ENCODE results near the gene ABCA3. TPM values are rescaled to one million over a fixed set of nuclear protein-coding genes. Genes with fewer than 3 reads are reported as not detected.

The ABCA3 gene
- total RNA-seq, 1 donor from 2014 or later: 3.1 TPM

DNA sequence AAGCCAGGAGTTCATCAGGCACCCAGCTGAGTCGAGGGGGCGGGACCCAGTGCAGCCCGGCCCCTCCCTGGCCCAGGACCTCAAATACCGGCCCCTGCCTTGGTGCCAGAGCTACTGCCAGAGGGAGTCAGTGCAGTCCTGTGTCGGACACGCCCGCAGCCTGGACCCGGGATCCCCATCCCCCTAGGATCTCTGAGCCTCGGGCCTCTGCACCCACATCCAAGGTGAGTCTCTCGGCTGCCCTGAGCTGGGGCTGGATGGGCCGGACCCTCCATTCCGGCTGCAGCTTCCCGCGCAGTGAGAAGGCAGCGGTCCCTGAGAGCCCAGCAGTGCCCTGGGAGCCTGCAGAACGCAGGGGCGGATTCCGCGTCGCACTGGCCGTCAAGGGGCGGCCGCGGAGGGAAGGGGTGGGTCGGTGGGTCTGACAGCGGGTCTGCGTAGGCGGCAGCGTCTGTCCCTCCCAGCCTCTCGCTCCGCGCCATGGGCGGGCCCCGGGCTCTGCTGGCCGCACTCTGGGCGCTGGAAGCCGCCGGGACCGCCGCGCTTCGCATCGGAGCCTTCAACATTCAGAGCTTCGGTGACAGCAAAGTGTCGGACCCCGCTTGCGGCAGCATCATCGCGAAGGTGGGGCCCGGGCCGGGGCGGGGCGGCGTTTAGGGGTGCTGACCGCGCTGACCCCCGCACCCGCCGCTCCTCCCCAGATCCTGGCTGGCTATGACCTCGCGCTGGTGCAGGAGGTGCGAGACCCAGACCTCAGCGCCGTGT lies 104.0 kb downstream of the ABCA3 start, which contains the start of gene DNASE1L2:
DNASE1L2 (plus strand) TSS at position 108 of the 765 bp plus-strand sequence; CDS start at position 481, 373 bp downstream.
- no peak for ATAC-seq (ENCODE audit: low read depth)
- POLR2A ChIA-PET: no interaction called here

GRCh38 chr16:2235695-2236336 lies 104.7 kb downstream of the ABCA3 start:
- TF ChIP-seq, protein P1, sequence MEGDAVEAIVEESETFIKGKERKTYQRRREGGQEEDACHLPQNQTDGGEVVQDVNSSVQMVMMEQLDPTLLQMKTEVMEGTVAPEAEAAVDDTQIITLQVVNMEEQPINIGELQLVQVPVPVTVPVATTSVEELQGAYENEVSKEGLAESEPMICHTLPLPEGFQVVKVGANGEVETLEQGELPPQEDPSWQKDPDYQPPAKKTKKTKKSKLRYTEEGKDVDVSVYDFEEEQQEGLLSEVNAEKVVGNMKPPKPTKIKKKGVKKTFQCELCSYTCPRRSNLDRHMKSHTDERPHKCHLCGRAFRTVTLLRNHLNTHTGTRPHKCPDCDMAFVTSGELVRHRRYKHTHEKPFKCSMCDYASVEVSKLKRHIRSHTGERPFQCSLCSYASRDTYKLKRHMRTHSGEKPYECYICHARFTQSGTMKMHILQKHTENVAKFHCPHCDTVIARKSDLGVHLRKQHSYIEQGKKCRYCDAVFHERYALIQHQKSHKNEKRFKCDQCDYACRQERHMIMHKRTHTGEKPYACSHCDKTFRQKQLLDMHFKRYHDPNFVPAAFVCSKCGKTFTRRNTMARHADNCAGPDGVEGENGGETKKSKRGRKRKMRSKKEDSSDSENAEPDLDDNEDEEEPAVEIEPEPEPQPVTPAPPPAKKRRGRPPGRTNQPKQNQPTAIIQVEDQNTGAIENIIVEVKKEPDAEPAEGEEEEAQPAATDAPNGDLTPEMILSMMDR (IDR thresholded peaks at IDR 0.05): no peak
- H3K4me1 Mint-ChIP-seq: no peaks in the 10 kb centered on the region
- no peak for ATAC-seq (ENCODE audit: low read depth)
- no peak overlapping the region for H3K4me3 Mint-ChIP-seq
- no peak overlapping the region for H3K27ac Mint-ChIP-seq
- H3K27me3 Mint-ChIP-seq: peaks cover 2% of the 10 kb centered on the region
- peaks cover 32% of the 10 kb centered on the region for H3K36me3 Mint-ChIP-seq (ENCODE audit: low read depth)
- intact Hi-C loops (cut with micrococcal nuclease): no loop called here
- H3K9me3 Mint-ChIP-seq: no peaks in the 10 kb centered on the region
- no peak for DNase-seq
- ChIA-PET CTCF (no interaction called here), POLR2A (no interaction called here)

More for the DNA sequence above, 104.0 kb downstream of the ABCA3 start, which contains the start of gene DNASE1L2:
- DNase-seq: no peak
- CTCF ChIA-PET: no interaction called here
- TF ChIP-seq, protein P1 (IDR thresholded peaks at IDR 0.05): no peak
- Mint-ChIP-seq H3K4me1 (no peaks in the 10 kb centered on the region), H3K27ac (no peak within 1 kb of the TSS), H3K9me3 (no peaks in the 10 kb centered on the region), H3K27me3 (peaks cover 2% of the 10 kb centered on the region), H3K4me3 (no peak within 1 kb of the TSS), H3K36me3 (ENCODE audit: low read depth) (peaks cover 32% of the 10 kb centered on the region)
- intact Hi-C loops (cut with micrococcal nuclease): no loop called here

DNA sequence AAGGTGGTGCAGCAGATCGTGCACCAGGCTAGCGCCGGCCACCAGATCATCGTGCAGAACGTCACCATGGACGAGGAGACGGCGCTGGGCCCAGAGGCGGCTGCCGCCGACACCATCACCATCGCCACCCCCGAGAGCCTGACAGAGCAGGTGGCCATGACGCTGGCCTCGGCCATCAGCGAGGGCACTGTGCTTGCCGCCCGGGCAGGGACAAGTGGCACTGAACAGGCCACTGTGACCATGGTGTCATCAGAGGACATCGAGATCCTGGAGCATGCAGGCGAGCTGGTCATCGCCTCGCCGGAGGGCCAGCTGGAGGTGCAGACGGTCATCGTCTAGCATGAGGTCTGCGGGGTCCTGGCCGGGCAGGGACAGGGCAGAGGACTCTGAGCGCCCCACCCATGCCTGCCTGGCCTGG lies 105.3 kb downstream of the ABCA3 start:
- no peak for ATAC-seq (ENCODE audit: low read depth)
- TF ChIP-seq, protein P1 (IDR thresholded peaks at IDR 0.05): no peak
- intact Hi-C loops (cut with micrococcal nuclease): no loop called here
- no peaks in the 10 kb centered on the region for H3K9me3 Mint-ChIP-seq
- H3K27me3 Mint-ChIP-seq: peaks cover 2% of the 10 kb centered on the region
- ChIA-PET POLR2A (no interaction called here), CTCF (no interaction called here)
- peaks cover 36% of the 10 kb centered on the region for H3K36me3 Mint-ChIP-seq (ENCODE audit: low read depth)
- no peaks in the 10 kb centered on the region for H3K4me1 Mint-ChIP-seq
- H3K27ac Mint-ChIP-seq: no peak overlapping the region
- no peak overlapping the region for H3K4me3 Mint-ChIP-seq
- no peak for DNase-seq

DNA sequence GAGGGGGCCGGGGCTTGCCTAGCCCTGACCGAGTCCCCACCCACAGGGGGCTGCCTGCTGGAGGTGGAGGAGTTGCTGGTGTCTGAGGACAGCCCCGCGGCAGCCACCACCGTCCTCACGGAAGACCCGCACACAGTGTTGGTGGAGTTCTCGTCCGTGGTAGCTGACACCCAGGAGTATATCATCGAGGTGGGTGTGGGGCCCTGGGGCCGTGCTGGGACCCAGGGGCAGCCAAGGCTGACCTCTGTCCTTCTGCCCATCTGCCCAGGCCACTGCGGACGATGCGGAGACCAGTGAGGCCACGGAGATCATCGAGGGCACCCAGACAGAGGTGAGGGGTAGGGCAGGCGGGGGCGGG lies 105.7 kb downstream of the ABCA3 start:
- POLR2A ChIA-PET: no interaction called here
- DNase-seq (no peak), ATAC-seq (ENCODE audit: low read depth) (no peak)
- CTCF ChIA-PET: no interaction called here
- Mint-ChIP-seq H3K27ac (no peak overlapping the region), H3K4me3 (no peak overlapping the region), H3K36me3 (ENCODE audit: low read depth) (peaks cover 38% of the 10 kb centered on the region), H3K4me1 (no peaks in the 10 kb centered on the region), H3K27me3 (peaks cover 2% of the 10 kb centered on the region), H3K9me3 (no peaks in the 10 kb centered on the region)
- TF ChIP-seq, protein P1 (IDR thresholded peaks at IDR 0.05): no peak
- intact Hi-C loops (cut with micrococcal nuclease): no loop called here

Measured in activated B cell treated with CpG ODN at 0.5 μM for 24 hours (primary cell).